ENCODE measurements around the gene ANKHD1.

Gene ANKHD1, protein sequence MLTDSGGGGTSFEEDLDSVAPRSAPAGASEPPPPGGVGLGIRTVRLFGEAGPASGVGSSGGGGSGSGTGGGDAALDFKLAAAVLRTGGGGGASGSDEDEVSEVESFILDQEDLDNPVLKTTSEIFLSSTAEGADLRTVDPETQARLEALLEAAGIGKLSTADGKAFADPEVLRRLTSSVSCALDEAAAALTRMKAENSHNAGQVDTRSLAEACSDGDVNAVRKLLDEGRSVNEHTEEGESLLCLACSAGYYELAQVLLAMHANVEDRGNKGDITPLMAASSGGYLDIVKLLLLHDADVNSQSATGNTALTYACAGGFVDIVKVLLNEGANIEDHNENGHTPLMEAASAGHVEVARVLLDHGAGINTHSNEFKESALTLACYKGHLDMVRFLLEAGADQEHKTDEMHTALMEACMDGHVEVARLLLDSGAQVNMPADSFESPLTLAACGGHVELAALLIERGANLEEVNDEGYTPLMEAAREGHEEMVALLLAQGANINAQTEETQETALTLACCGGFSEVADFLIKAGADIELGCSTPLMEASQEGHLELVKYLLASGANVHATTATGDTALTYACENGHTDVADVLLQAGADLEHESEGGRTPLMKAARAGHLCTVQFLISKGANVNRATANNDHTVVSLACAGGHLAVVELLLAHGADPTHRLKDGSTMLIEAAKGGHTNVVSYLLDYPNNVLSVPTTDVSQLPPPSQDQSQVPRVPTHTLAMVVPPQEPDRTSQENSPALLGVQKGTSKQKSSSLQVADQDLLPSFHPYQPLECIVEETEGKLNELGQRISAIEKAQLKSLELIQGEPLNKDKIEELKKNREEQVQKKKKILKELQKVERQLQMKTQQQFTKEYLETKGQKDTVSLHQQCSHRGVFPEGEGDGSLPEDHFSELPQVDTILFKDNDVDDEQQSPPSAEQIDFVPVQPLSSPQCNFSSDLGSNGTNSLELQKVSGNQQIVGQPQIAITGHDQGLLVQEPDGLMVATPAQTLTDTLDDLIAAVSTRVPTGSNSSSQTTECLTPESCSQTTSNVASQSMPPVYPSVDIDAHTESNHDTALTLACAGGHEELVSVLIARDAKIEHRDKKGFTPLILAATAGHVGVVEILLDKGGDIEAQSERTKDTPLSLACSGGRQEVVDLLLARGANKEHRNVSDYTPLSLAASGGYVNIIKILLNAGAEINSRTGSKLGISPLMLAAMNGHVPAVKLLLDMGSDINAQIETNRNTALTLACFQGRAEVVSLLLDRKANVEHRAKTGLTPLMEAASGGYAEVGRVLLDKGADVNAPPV (N-terminal part only)

DNA sequence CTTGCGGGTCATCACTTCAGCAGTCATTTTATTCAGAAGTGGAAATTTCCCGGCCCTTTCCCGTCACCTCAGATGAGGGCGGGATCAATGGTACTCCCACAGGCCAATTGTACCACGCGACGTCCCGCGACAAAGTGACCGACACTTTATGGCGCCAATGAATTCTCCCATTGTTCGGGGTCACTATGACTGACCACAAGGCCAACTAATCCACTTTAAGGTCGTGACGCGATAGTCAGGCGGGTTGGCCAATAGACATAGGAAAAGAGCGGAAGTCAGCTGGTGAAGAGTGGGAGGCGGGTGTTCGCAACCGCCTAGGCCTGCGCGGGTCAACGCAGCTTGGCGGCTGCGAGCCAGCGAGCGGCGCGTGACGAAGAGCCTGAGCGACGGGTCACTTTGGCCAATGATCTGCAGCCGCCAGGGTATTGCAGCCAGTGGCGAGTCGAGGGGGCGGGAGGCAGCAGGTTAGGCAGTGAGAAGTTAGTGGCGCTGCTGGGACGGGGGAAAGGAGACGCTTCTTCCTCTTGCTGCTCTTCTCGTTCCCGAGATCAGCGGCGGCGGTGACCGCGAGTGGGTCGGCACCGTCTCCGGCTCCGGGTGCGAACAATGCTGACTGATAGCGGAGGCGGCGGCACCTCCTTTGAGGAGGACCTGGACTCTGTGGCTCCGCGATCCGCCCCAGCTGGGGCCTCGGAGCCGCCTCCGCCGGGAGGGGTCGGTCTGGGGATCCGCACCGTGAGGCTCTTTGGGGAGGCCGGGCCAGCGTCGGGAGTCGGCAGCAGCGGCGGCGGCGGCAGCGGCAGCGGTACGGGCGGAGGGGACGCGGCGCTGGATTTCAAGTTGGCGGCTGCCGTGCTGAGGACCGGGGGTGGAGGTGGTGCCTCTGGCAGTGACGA lies at the start of gene ANKHD1:
ANKHD1 (plus strand) TSS at position 472 of the 896 bp plus-strand sequence; CDS start at position 607, 135 bp downstream.
- H3K4me1 ChIP-seq (ENCODE audit: insufficient read depth, poor library complexity, severe bottlenecking): peaks cover 24% of the 10 kb centered on the region
- ATAC-seq (ENCODE audit: low read depth) (peak; percentile 75), DNase-seq (ENCODE audit: low spot score) (peak; percentile 100)
- H3K9me3 ChIP-seq (ENCODE audit: severe bottlenecking): no peaks in the 10 kb centered on the region
- TF ChIP-seq, protein P1, sequence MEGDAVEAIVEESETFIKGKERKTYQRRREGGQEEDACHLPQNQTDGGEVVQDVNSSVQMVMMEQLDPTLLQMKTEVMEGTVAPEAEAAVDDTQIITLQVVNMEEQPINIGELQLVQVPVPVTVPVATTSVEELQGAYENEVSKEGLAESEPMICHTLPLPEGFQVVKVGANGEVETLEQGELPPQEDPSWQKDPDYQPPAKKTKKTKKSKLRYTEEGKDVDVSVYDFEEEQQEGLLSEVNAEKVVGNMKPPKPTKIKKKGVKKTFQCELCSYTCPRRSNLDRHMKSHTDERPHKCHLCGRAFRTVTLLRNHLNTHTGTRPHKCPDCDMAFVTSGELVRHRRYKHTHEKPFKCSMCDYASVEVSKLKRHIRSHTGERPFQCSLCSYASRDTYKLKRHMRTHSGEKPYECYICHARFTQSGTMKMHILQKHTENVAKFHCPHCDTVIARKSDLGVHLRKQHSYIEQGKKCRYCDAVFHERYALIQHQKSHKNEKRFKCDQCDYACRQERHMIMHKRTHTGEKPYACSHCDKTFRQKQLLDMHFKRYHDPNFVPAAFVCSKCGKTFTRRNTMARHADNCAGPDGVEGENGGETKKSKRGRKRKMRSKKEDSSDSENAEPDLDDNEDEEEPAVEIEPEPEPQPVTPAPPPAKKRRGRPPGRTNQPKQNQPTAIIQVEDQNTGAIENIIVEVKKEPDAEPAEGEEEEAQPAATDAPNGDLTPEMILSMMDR (IDR thresholded peaks at IDR 0.05; ENCODE audit: poor library complexity, severe bottlenecking): no peak
- H3K4me3 ChIP-seq (ENCODE audit: severe bottlenecking): peak within 1 kb of the TSS; percentile 62
- H3K27ac ChIP-seq (ENCODE audit: poor library complexity, severe bottlenecking): peak within 1 kb of the TSS; percentile 63
- H3K36me3 ChIP-seq (ENCODE audit: low read depth): peaks cover 11% of the 10 kb centered on the region; the same call in 1 of the 2 replicates
- H3K27me3 ChIP-seq (ENCODE audit: insufficient read depth, poor library complexity, severe bottlenecking): no peaks in the 10 kb centered on the region

DNA sequence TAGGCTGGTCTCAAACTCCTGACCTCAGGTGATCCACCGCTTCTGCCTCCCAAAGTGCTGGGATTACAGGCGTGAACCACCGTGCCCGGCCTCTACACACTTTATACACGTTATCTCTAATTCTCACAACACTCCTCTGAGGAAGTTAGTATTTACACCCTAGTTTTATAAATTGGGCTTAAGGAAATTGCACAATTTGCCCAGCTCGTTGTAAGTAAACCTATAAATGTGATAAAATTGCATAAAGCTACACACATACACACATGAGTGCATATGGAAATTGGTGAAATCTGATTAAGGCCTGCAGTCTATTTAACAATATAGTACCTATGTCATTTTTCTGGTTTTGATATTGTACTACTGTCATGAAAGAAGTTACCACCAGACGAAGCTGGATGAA lies 46.1 kb upstream of the ANKHD1 start:
- no peaks in the 10 kb centered on the region for H3K27me3 ChIP-seq (ENCODE audit: insufficient read depth, poor library complexity, severe bottlenecking)
- no peaks in the 10 kb centered on the region for H3K4me1 ChIP-seq (ENCODE audit: insufficient read depth, poor library complexity, severe bottlenecking)
- no peaks in the 10 kb centered on the region for H3K36me3 ChIP-seq (ENCODE audit: low read depth)
- no peak overlapping the region for H3K4me3 ChIP-seq (ENCODE audit: severe bottlenecking)
- TF ChIP-seq, protein P1 (IDR thresholded peaks at IDR 0.05; ENCODE audit: poor library complexity, severe bottlenecking): no peak
- H3K9me3 ChIP-seq (ENCODE audit: severe bottlenecking): no peaks in the 10 kb centered on the region
- no peak overlapping the region for H3K27ac ChIP-seq (ENCODE audit: poor library complexity, severe bottlenecking)
- ATAC-seq (ENCODE audit: low read depth) (no peak), DNase-seq (ENCODE audit: low spot score) (no peak)

DNA sequence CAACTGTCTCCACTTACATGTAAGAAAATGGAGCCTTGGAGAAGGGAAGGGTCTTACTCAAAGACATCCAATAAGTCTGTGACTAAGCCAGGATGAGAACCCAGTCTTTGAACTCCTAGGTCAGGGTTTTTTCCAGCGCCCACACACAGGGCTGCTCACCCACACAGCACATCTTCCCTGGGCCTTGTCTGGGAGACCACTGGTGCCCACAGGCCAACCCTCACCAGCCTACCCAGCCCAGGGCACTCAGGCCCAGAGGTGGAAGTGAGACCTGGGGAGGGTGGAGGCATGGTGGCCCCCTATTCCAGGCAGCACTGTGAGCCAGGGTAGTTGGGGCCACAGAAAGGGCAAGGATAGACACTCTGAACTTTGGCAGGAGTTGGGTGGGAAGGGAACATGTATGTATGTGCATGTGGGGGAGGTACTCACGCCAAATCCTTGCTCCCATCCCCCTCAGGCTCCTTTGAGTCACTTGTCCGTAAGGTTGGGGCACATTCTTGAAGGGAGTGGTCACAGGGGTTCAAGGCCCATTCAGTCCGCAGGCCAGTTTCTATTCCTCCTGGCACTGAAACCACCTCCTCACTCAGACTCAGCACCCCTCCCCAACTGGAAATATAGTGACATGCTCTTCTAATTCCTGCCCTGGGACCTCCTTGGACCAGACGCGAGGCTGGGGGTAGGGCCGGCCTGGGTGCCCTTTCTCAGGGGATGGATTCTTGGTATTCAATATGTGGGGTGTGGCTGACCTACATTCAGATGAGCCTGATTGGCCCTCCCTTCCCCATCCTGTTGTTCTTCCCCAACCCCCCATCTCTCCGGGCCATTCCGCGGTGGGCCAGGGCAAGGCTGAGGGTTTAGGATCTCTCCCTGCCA lies 44.5 kb upstream of the ANKHD1 start:
- TF ChIP-seq, protein P1 (IDR thresholded peaks at IDR 0.05; ENCODE audit: poor library complexity, severe bottlenecking): no peak
- ATAC-seq (ENCODE audit: low read depth) (no peak), DNase-seq (ENCODE audit: low spot score) (no peak)
- no peaks in the 10 kb centered on the region for H3K9me3 ChIP-seq (ENCODE audit: severe bottlenecking)
- H3K4me3 ChIP-seq (ENCODE audit: severe bottlenecking): no peak overlapping the region
- H3K36me3 ChIP-seq (ENCODE audit: low read depth): no peaks in the 10 kb centered on the region
- H3K27me3 ChIP-seq (ENCODE audit: insufficient read depth, poor library complexity, severe bottlenecking): no peaks in the 10 kb centered on the region
- no peak overlapping the region for H3K27ac ChIP-seq (ENCODE audit: poor library complexity, severe bottlenecking)
- H3K4me1 ChIP-seq (ENCODE audit: insufficient read depth, poor library complexity, severe bottlenecking): no peaks in the 10 kb centered on the region

DNA sequence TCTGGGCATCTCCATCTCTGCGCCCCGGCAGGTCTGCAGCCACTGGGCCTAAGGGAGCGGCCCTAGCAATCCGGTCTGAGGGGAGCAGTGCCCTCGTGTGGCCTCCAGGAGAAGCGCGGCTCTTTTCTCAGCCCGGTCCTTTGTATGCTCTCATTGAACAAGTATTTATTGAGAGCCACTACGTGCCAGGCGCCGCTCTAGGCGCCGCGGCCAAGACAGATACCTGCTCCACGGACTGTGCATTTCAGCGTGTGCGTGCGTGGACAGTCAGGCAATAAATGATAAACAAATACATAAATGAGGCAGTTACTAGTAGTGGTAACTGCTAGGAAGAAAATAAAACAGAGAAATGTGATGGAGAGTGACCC lies 43.9 kb upstream of the ANKHD1 start:
- ATAC-seq (ENCODE audit: low read depth) (peak; percentile 93), DNase-seq (ENCODE audit: low spot score) (no peak)
- no peaks in the 10 kb centered on the region for H3K36me3 ChIP-seq (ENCODE audit: low read depth)
- no peaks in the 10 kb centered on the region for H3K4me1 ChIP-seq (ENCODE audit: insufficient read depth, poor library complexity, severe bottlenecking)
- H3K9me3 ChIP-seq (ENCODE audit: severe bottlenecking): no peaks in the 10 kb centered on the region
- TF ChIP-seq, protein P1 (IDR thresholded peaks at IDR 0.05; ENCODE audit: poor library complexity, severe bottlenecking): peak; percentile 98
- H3K4me3 ChIP-seq (ENCODE audit: severe bottlenecking): no peak overlapping the region
- no peak overlapping the region for H3K27ac ChIP-seq (ENCODE audit: poor library complexity, severe bottlenecking)
- no peaks in the 10 kb centered on the region for H3K27me3 ChIP-seq (ENCODE audit: insufficient read depth, poor library complexity, severe bottlenecking)
